BLaER1 (cell line): ENCODE measurements around the gene PALLD.

Source experiments
- H3K27ac ChIP-seq: shearing (Covaris generic); formaldehyde crosslinking; 2 replicates; pipeline ENCODE4 v1.8.1; 2022
- H3K27me3 ChIP-seq: shearing (Covaris generic); formaldehyde crosslinking; 2 replicates; pipeline ENCODE4 v1.8.1; 2022
- H3K36me3 ChIP-seq: shearing (Covaris generic); formaldehyde crosslinking; 2 replicates; pipeline ENCODE4 v1.8.1; 2022
- H3K4me1 ChIP-seq: shearing (Covaris generic); formaldehyde crosslinking; 2 replicates; pipeline ENCODE4 v1.8.1; 2022
- H3K4me2 ChIP-seq: shearing (Covaris generic); formaldehyde crosslinking; 2 replicates; pipeline ENCODE4 v1.8.1; 2022
- H3K4me3 ChIP-seq: shearing (Covaris generic); formaldehyde crosslinking; 2 replicates; pipeline ENCODE4 v1.8.1; 2022
- H3K9ac ChIP-seq: shearing (Covaris generic); formaldehyde crosslinking; 2 replicates; pipeline ENCODE4 v1.8.1; 2022
- H3K9me3 ChIP-seq: shearing (Covaris generic); formaldehyde crosslinking; 2 replicates; pipeline ENCODE4 v1.8.1; 2022
- H4K20me1 ChIP-seq: shearing (Covaris generic); formaldehyde crosslinking; 2 replicates; pipeline ENCODE4 v1.8.1; 2022
- Cebpa-rat ChIP-seq: shearing (Covaris generic); IDR thresholded peaks from 2 replicates; pipeline ENCODE4 v1.8.1; 2022

PALLD gene

GRCh38 chr4:168837922-168838321 is 341.1 kb downstream of the PALLD start:
- no peak for TF ChIP-seq Cebpa-rat
- peaks cover 13% of the 10 kb centered on the region for H3K27me3 ChIP-seq
- H3K4me1 ChIP-seq: no peaks in the 10 kb centered on the region
- no peak overlapping the region for H3K4me2 ChIP-seq
- H3K27ac ChIP-seq: no peak overlapping the region
- H3K9me3 ChIP-seq: no peaks in the 10 kb centered on the region
- no peaks in the 10 kb centered on the region for H3K36me3 ChIP-seq
- no peak overlapping the region for H3K4me3 ChIP-seq
- H4K20me1 ChIP-seq: no peaks in the 10 kb centered on the region
- H3K9ac ChIP-seq: no peak overlapping the region

GRCh38 chr4:168839758-168840391 is 343.0 kb downstream of the PALLD start:
- TF ChIP-seq Cebpa-rat: no peak
- Histone ChIP-seq H3K27me3 (no peaks in the 10 kb centered on the region), H3K9me3 (no peaks in the 10 kb centered on the region), H3K27ac (no peak overlapping the region), H3K4me1 (no peaks in the 10 kb centered on the region), H3K4me2 (no peak overlapping the region), H3K36me3 (no peaks in the 10 kb centered on the region), H3K9ac (no peak overlapping the region), H3K4me3 (no peak overlapping the region), H4K20me1 (no peaks in the 10 kb centered on the region)

DNA sequence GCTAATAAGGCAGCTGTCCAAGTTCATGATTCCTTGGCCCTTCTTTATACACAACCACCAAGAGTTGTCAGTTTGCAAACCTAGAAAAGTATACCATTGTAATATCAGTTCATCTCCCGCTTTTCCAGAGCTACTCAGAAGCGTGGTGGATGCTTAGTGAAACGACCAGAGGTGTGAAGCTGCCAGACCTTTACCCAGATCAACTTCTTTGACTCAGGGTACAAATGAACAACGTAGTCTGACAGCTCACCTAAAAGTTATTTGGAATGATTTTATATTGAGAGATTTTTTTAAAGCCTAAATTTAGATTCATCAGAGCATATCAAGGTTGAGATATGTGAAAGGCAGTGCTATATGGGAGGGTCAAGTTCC is 343.5 kb downstream of the PALLD start:
- Histone ChIP-seq H3K36me3 (no peaks in the 10 kb centered on the region), H3K27me3 (no peaks in the 10 kb centered on the region), H3K4me1 (no peaks in the 10 kb centered on the region), H3K4me2 (no peak overlapping the region), H4K20me1 (no peaks in the 10 kb centered on the region), H3K27ac (no peak overlapping the region), H3K9me3 (no peaks in the 10 kb centered on the region), H3K4me3 (no peak overlapping the region), H3K9ac (no peak overlapping the region)
- TF ChIP-seq Cebpa-rat: no peak

- no peak overlapping the region for H3K4me2 ChIP-seq
- H3K4me3 ChIP-seq: no peak overlapping the region
- no peaks in the 10 kb centered on the region for H3K9me3 ChIP-seq
- TF ChIP-seq Cebpa-rat: no peak
- no peaks in the 10 kb centered on the region for H3K4me1 ChIP-seq
- no peak overlapping the region for H3K9ac ChIP-seq
- no peaks in the 10 kb centered on the region for H3K36me3 ChIP-seq
- no peak overlapping the region for H3K27ac ChIP-seq
- no peaks in the 10 kb centered on the region for H4K20me1 ChIP-seq
- H3K27me3 ChIP-seq: no peaks in the 10 kb centered on the region
Measured at GRCh38 chr4:168841000-168841671, 344.3 kb downstream of the PALLD start.

DNA sequence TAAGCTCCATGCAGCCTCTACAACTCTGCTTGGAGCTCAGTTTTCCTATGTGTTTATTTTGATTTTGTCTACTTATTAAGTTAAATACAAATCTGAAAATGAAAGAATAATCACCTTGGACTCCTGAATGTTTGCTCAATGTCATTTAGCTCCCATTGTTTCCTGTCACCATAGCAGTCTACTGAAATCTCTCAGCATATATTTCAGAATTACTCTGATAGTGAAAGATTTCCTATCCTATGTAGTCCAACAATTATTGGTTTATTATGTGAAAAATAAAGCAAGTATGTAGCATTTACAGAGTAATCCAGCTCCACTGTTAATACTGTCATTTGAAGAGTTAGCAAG is 344.8 kb downstream of the PALLD start:
- H3K9me3 ChIP-seq: no peaks in the 10 kb centered on the region
- H3K4me3 ChIP-seq: no peak overlapping the region
- no peak overlapping the region for H3K27ac ChIP-seq
- no peaks in the 10 kb centered on the region for H3K4me1 ChIP-seq
- H4K20me1 ChIP-seq: no peaks in the 10 kb centered on the region
- H3K4me2 ChIP-seq: no peak overlapping the region
- H3K9ac ChIP-seq: no peak overlapping the region
- TF ChIP-seq Cebpa-rat: no peak
- H3K36me3 ChIP-seq: no peaks in the 10 kb centered on the region
- no peaks in the 10 kb centered on the region for H3K27me3 ChIP-seq

DNA sequence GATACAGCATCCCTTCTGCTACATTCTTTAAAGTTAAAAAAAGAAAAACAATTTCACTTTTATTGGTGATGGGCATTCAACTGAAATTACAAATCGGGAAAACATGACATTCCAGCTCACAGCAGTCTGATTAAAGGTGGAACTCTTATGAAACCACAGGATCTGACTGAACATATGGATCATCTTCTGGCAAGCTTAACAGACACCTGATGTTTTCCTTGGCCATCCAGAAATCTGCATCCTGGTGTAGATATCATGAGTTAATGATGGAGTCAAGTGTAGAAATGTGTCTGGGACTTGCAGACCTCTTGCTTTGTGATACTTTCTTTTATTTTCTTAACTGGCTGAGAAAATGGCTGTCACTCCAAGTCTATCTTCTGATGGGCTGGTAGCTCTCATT is 345.3 kb downstream of the PALLD start:
- no peaks in the 10 kb centered on the region for H3K27me3 ChIP-seq
- H4K20me1 ChIP-seq: no peaks in the 10 kb centered on the region
- H3K4me2 ChIP-seq: no peak overlapping the region
- no peak overlapping the region for H3K4me3 ChIP-seq
- no peaks in the 10 kb centered on the region for H3K36me3 ChIP-seq
- TF ChIP-seq Cebpa-rat: no peak
- H3K9me3 ChIP-seq: no peaks in the 10 kb centered on the region
- no peak overlapping the region for H3K9ac ChIP-seq
- no peak overlapping the region for H3K27ac ChIP-seq
- H3K4me1 ChIP-seq: no peaks in the 10 kb centered on the region

GRCh38 chr4:168843635-168844034 is 346.8 kb downstream of the PALLD start:
- H3K27me3 ChIP-seq: no peaks in the 10 kb centered on the region
- H3K4me1 ChIP-seq: peaks cover 6% of the 10 kb centered on the region
- no peak overlapping the region for H3K4me2 ChIP-seq
- H4K20me1 ChIP-seq: no peaks in the 10 kb centered on the region
- H3K36me3 ChIP-seq: no peaks in the 10 kb centered on the region
- TF ChIP-seq Cebpa-rat: no peak
- H3K9me3 ChIP-seq: no peaks in the 10 kb centered on the region
- no peak overlapping the region for H3K9ac ChIP-seq
- no peak overlapping the region for H3K27ac ChIP-seq
- H3K4me3 ChIP-seq: no peak overlapping the region

DNA sequence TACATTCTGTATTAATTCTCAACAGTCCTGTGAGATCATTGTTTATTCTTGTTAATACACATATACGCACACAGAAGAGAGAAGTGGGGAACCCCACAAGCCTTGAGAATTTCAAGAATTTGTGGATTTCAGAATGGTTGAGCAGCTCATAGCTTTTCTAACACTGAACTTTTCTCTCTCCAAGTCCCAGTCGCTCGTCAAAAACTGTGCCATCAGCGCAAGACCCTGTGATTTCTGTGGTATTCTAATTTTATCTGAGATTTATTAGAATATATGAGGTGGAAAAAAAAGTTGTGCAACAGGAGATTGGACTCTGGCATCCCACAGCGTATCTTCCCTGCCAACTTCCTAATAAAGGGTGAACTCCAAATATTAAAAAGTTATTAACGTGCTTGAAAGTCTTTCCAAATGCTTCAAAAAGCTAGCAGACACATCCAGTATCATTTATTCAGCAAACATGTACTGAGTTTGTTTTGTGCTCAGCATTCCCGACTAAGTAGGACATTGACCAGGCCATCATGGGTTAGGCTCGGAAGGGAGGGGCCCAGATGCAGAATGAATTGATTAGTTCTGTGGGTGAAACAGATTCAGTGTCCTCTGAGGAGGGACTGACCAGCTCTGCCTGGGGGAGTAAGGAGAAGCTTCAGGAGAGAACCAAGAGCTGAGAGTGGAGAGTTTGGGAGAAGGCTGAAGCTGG is 347.6 kb downstream of the PALLD start:
- Histone ChIP-seq H3K27ac (no peak overlapping the region), H3K9ac (no peak overlapping the region), H3K27me3 (no peaks in the 10 kb centered on the region), H3K4me3 (no peak overlapping the region), H3K4me1 (peaks cover 14% of the 10 kb centered on the region), H4K20me1 (no peaks in the 10 kb centered on the region), H3K9me3 (no peaks in the 10 kb centered on the region), H3K4me2 (no peak overlapping the region), H3K36me3 (no peaks in the 10 kb centered on the region)
- no peak for TF ChIP-seq Cebpa-rat

- Histone ChIP-seq H3K9me3 (no peaks in the 10 kb centered on the region), H4K20me1 (no peaks in the 10 kb centered on the region), H3K4me2 (no peak overlapping the region), H3K27me3 (no peaks in the 10 kb centered on the region), H3K9ac (no peak overlapping the region), H3K36me3 (no peaks in the 10 kb centered on the region), H3K4me1 (peaks cover 17% of the 10 kb centered on the region), H3K4me3 (no peak overlapping the region), H3K27ac (no peak overlapping the region)
- TF ChIP-seq Cebpa-rat: no peak
Measured at GRCh38 chr4:168845897-168846296, 349.0 kb downstream of the PALLD start.

DNA sequence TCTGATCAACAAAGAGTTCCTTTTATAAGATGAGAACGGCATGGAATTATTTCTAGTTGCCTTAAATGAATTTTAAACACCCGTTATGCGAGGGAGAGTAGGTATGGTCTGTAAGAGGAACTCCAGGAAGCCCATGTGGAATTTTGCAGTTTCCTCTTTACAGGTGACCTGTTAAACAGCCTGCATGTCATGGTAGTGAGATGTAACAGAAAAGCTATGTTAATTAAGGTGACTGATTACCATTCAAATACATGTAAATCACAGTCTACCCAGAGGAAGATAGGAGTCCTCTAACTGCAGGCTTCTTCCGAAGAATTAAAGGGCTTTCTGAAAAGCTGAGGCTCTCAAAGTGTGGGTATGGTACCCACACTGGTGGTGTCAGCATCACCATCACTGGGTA is 349.6 kb downstream of the PALLD start:
- Histone ChIP-seq H3K9ac (no peak overlapping the region), H3K36me3 (no peaks in the 10 kb centered on the region), H3K27me3 (no peaks in the 10 kb centered on the region), H3K4me1 (peaks cover 17% of the 10 kb centered on the region), H3K27ac (no peak overlapping the region), H3K9me3 (no peaks in the 10 kb centered on the region), H3K4me2 (no peak overlapping the region), H3K4me3 (no peak overlapping the region), H4K20me1 (no peaks in the 10 kb centered on the region)
- no peak for TF ChIP-seq Cebpa-rat
